GM10248 (cell line): ENCODE measurements around the gene DDX60.
"Not testable (repeated sequence)": the region's sequence is repeated elsewhere in the genome, so short reads cannot be mapped to it uniquely, and the experiment has no call there.

Experiments used
- CTCF ChIA-PET: fragments of 300-600 bp; sonication (Branson Sonifier 250); formaldehyde crosslinking; extraction: SDS; loops from one replicate; lab custom pipeline; 2021; ENCODE audit warnings: antibody characterized with exemption; lab: Yijun Ruan, JAX
- POLR2A ChIA-PET: fragments of 350-650 bp; sonication (Branson Sonifier 250); formaldehyde crosslinking; extraction: SDS; loops from one replicate; lab custom pipeline; 2020; ENCODE audit warnings: antibody characterized with exemption; lab: Yijun Ruan, JAX
- DNase-seq: peaks from one replicate; pipeline ENCODE4 v3.0.0; 2012; ENCODE audit errors: extremely low spot score
- TF ChIP-seq, protein P1 (sequence below): IDR thresholded peaks from 2 replicates; pipeline ENCODE4 v1.5.1; 2012; ENCODE audit warnings: mild to moderate bottlenecking, low read depth; ENCODE audit errors: extremely low read depth, missing control alignments, control extremely low read depth

The DDX60 gene

DNA sequence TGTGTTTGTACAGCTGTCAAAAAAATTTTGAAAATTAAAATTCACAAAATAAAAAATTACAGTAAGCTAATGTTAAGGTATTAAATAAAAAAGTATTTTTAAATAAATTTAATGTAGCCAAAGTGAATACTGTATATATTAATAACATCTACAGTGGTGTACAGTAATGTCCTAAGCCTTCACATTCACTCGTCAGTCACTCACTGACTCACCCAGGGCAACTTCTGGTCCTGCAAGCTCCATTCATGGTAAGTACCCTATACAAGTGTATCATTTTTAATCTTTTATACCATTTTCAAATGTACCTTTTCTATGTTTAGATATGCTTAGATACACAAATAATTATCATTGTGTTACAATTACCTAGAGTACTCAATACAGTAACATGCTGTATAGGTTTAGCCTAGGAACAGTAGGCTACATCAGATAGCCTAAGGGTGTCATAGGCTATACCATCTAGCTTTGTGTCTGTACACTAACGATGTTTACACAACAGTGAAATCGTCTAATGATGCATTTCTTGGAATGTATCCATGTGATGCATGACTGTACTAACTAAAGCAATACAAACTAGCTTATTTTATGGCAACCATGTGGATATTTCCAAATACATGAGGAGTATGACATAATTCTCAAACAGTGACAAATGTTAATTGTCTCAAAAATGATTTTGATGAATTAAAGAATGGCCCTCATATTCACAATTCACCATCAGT is 13.7 kb downstream of the DDX60 start:
- POLR2A ChIA-PET, result no interaction called here
- TF ChIP-seq, protein P1, sequence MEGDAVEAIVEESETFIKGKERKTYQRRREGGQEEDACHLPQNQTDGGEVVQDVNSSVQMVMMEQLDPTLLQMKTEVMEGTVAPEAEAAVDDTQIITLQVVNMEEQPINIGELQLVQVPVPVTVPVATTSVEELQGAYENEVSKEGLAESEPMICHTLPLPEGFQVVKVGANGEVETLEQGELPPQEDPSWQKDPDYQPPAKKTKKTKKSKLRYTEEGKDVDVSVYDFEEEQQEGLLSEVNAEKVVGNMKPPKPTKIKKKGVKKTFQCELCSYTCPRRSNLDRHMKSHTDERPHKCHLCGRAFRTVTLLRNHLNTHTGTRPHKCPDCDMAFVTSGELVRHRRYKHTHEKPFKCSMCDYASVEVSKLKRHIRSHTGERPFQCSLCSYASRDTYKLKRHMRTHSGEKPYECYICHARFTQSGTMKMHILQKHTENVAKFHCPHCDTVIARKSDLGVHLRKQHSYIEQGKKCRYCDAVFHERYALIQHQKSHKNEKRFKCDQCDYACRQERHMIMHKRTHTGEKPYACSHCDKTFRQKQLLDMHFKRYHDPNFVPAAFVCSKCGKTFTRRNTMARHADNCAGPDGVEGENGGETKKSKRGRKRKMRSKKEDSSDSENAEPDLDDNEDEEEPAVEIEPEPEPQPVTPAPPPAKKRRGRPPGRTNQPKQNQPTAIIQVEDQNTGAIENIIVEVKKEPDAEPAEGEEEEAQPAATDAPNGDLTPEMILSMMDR, result no peak
- CTCF ChIA-PET, result interaction anchor here (0.9 to 1.4 kb wide), 3 partner anchors 10 to 410 kb away, joined by 3 to 6 read pairs (median 3); no protein-coding TSS in a partner anchor
- no peak for DNase-seq

DNA sequence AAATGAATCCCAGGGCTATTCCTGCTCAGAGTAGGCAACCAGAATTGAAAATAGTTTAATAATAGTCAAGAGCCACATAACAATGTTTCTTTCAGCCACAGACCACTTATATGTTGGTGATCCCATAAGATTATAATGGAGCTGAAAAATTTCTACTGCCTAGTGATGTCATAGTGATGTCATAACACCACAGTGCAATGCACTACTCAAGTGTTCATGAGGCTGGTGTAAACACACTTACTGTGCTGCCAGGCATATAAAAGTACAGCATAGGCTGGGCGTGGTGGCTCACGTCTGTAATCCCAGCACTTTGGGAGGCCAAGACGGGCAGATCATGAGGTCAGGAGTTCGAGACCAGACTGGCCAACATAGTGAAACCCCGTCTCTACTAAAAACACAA is 15.1 kb downstream of the DDX60 start:
- DNase-seq, POLR2A ChIA-PET: not testable (repeated sequence)
- CTCF ChIA-PET, result interaction anchor here (1.1 kb wide), 1 partner anchor 29 kb away, joined by 3 read pairs; no protein-coding TSS in a partner anchor

DNA sequence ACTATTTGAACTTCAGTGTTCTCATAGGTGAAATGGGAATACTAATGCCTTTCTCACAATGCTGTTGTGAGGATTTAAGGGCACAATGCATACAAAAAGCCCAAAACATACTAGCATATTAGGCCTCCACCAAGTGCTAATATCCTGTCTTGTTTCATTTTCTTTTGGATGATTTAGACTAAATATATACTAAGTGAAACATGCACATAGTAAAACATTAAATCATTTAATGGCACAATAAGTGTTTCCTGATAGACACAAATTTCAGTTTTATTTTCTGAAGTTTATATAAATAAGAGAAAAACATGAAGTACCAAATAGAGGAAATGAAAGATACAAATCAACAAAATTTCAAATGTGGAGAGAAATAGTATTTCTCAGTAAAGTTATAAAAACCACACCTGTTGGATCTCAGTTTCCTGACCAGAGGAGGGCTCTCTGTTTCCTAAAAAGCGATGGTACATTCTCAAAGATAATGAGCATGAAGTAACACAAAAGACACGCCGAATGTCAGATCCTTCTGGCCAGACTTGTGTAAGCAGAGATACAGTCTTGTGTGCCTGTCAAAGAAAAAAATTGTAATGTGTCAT is 25.1 kb downstream of the DDX60 start:
- ChIA-PET CTCF (no interaction called here), POLR2A (no interaction called here)
- no peak for DNase-seq
- TF ChIP-seq, protein P1, result no peak

DNA sequence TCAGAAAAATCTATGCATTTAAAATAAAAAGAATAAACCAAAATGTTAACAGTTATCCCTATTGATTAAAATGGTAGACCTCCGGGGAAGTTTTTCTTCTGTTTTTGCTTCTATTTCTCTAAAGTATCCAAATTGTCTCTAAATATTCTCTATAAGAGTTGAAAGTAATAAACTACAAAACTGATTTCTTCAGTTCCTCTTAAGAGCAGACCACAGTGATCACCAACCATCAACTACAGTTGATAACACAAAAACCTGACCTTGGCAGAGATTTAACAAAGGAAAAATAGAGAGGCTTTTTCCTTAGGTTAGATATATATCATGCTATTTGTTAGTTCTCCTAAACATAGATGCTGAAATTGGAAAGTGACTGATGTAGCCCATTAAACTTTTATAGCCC is 27.3 kb downstream of the DDX60 start:
- POLR2A ChIA-PET, result no interaction called here
- peak; percentile 9 for DNase-seq
- CTCF ChIA-PET, result no interaction called here
- TF ChIP-seq, protein P1, result no peak

DNA sequence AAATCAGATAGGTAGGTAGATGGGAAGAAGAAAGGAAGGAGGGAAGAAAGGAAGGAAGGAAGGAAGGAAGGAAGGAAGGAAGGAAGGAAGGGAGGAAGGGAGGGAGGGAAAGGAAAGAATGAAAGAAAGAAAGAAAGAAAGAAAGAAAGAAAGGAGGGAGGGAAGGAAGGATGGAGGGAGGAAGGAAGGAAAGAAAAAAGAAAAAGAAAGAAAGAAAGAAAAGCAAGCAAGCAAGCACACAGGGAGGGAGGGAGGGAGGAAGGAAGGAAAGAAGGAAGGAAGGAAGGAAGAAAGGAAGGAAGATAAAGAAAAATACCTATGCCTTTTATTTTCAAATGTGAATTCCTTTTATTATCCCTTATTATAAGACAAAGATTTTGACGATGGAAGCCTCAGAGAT is 32.7 kb downstream of the DDX60 start:
- CTCF ChIA-PET, DNase-seq, POLR2A ChIA-PET: not testable (repeated sequence)

DNA sequence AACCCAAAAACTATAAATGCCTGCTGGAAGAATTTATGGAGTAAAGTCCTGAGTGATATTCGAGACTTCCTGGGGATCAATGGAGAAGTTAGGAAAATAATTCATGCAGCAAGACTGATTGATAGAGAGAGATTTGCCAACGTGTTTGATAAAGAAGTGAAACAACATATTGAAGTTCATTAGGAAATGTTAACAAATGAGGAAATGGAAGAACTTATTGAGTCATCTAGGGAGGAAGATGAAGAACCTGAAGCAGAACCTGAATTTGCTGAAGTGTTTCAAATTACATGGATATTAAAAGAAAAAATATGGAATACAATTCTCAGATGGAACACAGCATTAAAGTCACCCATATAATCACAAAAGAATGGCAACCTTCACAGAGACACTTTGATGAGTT is 39.0 kb downstream of the DDX60 start:
- ChIA-PET CTCF (interaction anchor here (0.7 kb wide), 1 partner anchor 13 kb away, joined by 3 read pairs; no protein-coding TSS in a partner anchor), POLR2A (no interaction called here)
- DNase-seq, result no peak
- TF ChIP-seq, protein P1, result no peak

DNA sequence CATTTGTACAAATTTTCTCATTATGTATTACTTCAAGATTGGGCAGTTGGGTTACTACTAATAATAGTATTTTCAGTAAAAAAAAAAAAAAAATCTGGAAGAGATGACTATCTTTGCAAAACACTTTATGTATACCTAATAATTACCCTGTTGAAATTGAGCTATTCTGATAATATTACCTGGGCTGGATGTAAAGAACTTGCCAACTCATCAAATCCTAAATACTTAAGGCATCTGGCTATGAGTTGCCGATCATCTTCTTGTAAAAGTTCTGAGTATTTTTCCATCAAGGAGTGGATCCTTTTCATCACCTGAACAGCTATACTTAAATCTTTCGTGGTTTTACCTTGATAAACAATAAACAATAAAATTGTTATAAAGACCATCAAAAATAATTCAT is 42.7 kb downstream of the DDX60 start:
- ChIA-PET POLR2A (no interaction called here), CTCF (interaction anchor here (1.1 kb wide), 1 partner anchor 18 kb away, joined by 4 read pairs; no protein-coding TSS in a partner anchor)
- no peak for DNase-seq
- TF ChIP-seq, protein P1, result no peak
